ENCODE measurements around the gene COL28A1.
"Not testable (repeated sequence)": the region's sequence is repeated elsewhere in the genome, so short reads cannot be mapped to it uniquely, and the experiment has no call there.

COL28A1 gene

GRCh38 chr7:7516156-7516555, 19.5 kb downstream of the COL28A1 start:
- DNase-seq = no peak

- no peak for DNase-seq
Observed at GRCh38 chr7:7512861-7513597, 22.6 kb downstream of the COL28A1 start.

- DNase-seq = no peak
Observed at GRCh38 chr7:7510794-7511193, 24.9 kb downstream of the COL28A1 start.

GRCh38 chr7:7505915-7506314, 29.8 kb downstream of the COL28A1 start:
- DNase-seq = no peak

- no peak for DNase-seq
Observed at GRCh38 chr7:7504910-7505704, 30.6 kb downstream of the COL28A1 start.

GRCh38 chr7:7499892-7500291, 35.8 kb downstream of the COL28A1 start:
- DNase-seq = no peak

GRCh38 chr7:7498856-7499255, 36.8 kb downstream of the COL28A1 start:
- no peak for DNase-seq

GRCh38 chr7:7496311-7496710, 39.4 kb downstream of the COL28A1 start:
- DNase-seq = no peak

GRCh38 chr7:7495171-7495570, 40.5 kb downstream of the COL28A1 start:
- no peak for DNase-seq

- DNase-seq = no peak
Observed at GRCh38 chr7:7491044-7491443, 44.6 kb downstream of the COL28A1 start.

- DNase-seq = no peak
Observed at GRCh38 chr7:7490003-7490402, 45.7 kb downstream of the COL28A1 start.

GRCh38 chr7:7489546-7489945, 46.1 kb downstream of the COL28A1 start:
- DNase-seq = no peak

GRCh38 chr7:7486362-7486761, 49.3 kb downstream of the COL28A1 start:
- no peak for DNase-seq

GRCh38 chr7:7484072-7484471, 51.6 kb downstream of the COL28A1 start:
- no peak for DNase-seq

- DNase-seq = no peak
Observed at GRCh38 chr7:7481802-7482201, 53.9 kb downstream of the COL28A1 start.

GRCh38 chr7:7479275-7479805, 56.3 kb downstream of the COL28A1 start:
- DNase-seq = no peak

GRCh38 chr7:7478569-7478968, 57.1 kb downstream of the COL28A1 start:
- DNase-seq = no peak

- DNase-seq = not testable (repeated sequence)
Observed at GRCh38 chr7:7477641-7478040, 58.0 kb downstream of the COL28A1 start.

GRCh38 chr7:7476381-7476780, 59.3 kb downstream of the COL28A1 start:
- DNase-seq = no peak

GRCh38 chr7:7475601-7476000, 60.1 kb downstream of the COL28A1 start:
- DNase-seq = no peak

GRCh38 chr7:7474436-7474835, 61.2 kb downstream of the COL28A1 start:
- no peak for DNase-seq

- not testable (repeated sequence) for DNase-seq
Observed at GRCh38 chr7:7464991-7465765, 70.5 kb downstream of the COL28A1 start.

GRCh38 chr7:7454000-7454399, 81.7 kb downstream of the COL28A1 start:
- no peak for DNase-seq

All from T-helper 2 cell (primary cell).